KMS-11 (cell line): Measurements from ENCODE around the gene FOXF2.

Experiments used
- H2AFZ ChIP-seq: fragments of 200-600 bp; sonication (generic); 2 replicates; pipeline ENCODE4 v1.6.1; 2016; ENCODE audit warnings: antibody characterized with exemption, mixed run types, low read depth
- H3K27ac ChIP-seq: fragments of 200-600 bp; sonication (generic); 2 replicates; pipeline ENCODE4 v1.6.1; 2016; ENCODE audit warnings: mild to moderate bottlenecking, mixed run types
- H3K27me3 ChIP-seq: fragments of 200-600 bp; sonication (generic); 2 replicates; pipeline ENCODE4 v1.6.1; 2017; ENCODE audit warnings: mild to moderate bottlenecking, low read depth, mixed run types, moderate library complexity; ENCODE audit not compliant: insufficient read depth
- H3K36me3 ChIP-seq: fragments of 200-600 bp; sonication (generic); 2 replicates; pipeline ENCODE4 v1.6.1; 2017; ENCODE audit warnings: mild to moderate bottlenecking, mixed run types; ENCODE audit not compliant: insufficient read depth
- H3K4me1 ChIP-seq: fragments of 200-600 bp; sonication (generic); 2 replicates; pipeline ENCODE4 v1.6.1; 2016; ENCODE audit warnings: mild to moderate bottlenecking, low read depth, mixed run types; ENCODE audit not compliant: poor library complexity, severe bottlenecking
- H3K4me2 ChIP-seq: fragments of 200-600 bp; sonication (generic); 2 replicates; pipeline ENCODE4 v1.7.0; 2016; ENCODE audit warnings: mild to moderate bottlenecking, mixed run types
- H3K4me3 ChIP-seq: fragments of 200-600 bp; sonication (generic); IDR thresholded peaks from 2 replicates; pipeline ENCODE4 v1.6.1; 2017; ENCODE audit warnings: low read depth, low read length, mixed read lengths; ENCODE audit not compliant: insufficient read depth
- H3K79me2 ChIP-seq: fragments of 200-600 bp; sonication (generic); 2 replicates; pipeline ENCODE4 v1.6.1; 2016; ENCODE audit warnings: low read depth, mixed run types; ENCODE audit not compliant: insufficient read depth
- H3K9ac ChIP-seq: fragments of 200-600 bp; sonication (generic); 2 replicates; pipeline ENCODE4 v1.6.1; 2016; ENCODE audit warnings: mild to moderate bottlenecking, mixed run types
- H4K20me1 ChIP-seq: fragments of 200-600 bp; sonication (generic); 2 replicates; pipeline ENCODE4 v1.6.1; 2016; ENCODE audit warnings: mild to moderate bottlenecking, mixed run types; ENCODE audit not compliant: insufficient read depth
- CTCF ChIP-seq: fragments of 200-600 bp; sonication (generic); conservative IDR thresholded peaks from 2 replicates; pipeline ENCODE4 v1.6.1; 2017; ENCODE audit warnings: low read depth, mild to moderate bottlenecking, antibody characterized with exemption, low read length, moderate library complexity, mixed read lengths

FOXF2 gene

GRCh38 chr6:1372690-1373089, 16.7 kb upstream of the FOXF2 start:
- no peak for TF ChIP-seq CTCF

GRCh38 chr6:1376653-1377052, 12.7 kb upstream of the FOXF2 start:
- H3K4me3 ChIP-seq, result no peak overlapping the region
- H3K79me2 ChIP-seq, result no peaks in the 10 kb centered on the region
- H3K9ac ChIP-seq, result no peak overlapping the region
- H2AFZ ChIP-seq, result no peak overlapping the region
- no peaks in the 10 kb centered on the region for H3K4me1 ChIP-seq
- H3K27ac ChIP-seq, result no peak overlapping the region
- H3K4me2 ChIP-seq, result no peak overlapping the region
- no peaks in the 10 kb centered on the region for H4K20me1 ChIP-seq
- no peak for TF ChIP-seq CTCF
- no peaks in the 10 kb centered on the region for H3K36me3 ChIP-seq
- peaks cover 11% of the 10 kb centered on the region; the same call in 1 of the 2 replicates for H3K27me3 ChIP-seq

More at GRCh38 chr6:1372690-1373089, 16.7 kb upstream of the FOXF2 start:
- Histone ChIP-seq H4K20me1 (no peaks in the 10 kb centered on the region), H3K27me3 (no peaks in the 10 kb centered on the region), H3K4me3 (no peak overlapping the region), H3K27ac (no peak overlapping the region), H3K4me2 (no peak overlapping the region), H2AFZ (no peak overlapping the region), H3K36me3 (no peaks in the 10 kb centered on the region), H3K9ac (no peak overlapping the region), H3K79me2 (no peaks in the 10 kb centered on the region), H3K4me1 (no peaks in the 10 kb centered on the region)

GRCh38 chr6:1377526-1377925, 11.8 kb upstream of the FOXF2 start:
- Histone ChIP-seq H3K36me3 (no peaks in the 10 kb centered on the region), H3K4me3 (no peak overlapping the region), H3K4me2 (no peak overlapping the region), H3K27me3 (peaks cover 11% of the 10 kb centered on the region; the same call in 1 of the 2 replicates), H3K9ac (no peak overlapping the region), H3K27ac (no peak overlapping the region), H2AFZ (no peak overlapping the region), H3K79me2 (no peaks in the 10 kb centered on the region), H4K20me1 (no peaks in the 10 kb centered on the region), H3K4me1 (no peaks in the 10 kb centered on the region)
- no peak for TF ChIP-seq CTCF

- Histone ChIP-seq H4K20me1 (no peaks in the 10 kb centered on the region), H3K36me3 (no peaks in the 10 kb centered on the region), H3K79me2 (no peaks in the 10 kb centered on the region), H3K4me1 (no peaks in the 10 kb centered on the region), H3K27ac (no peak overlapping the region), H3K4me3 (no peak overlapping the region), H3K9ac (no peak overlapping the region), H3K27me3 (peaks cover 11% of the 10 kb centered on the region; the same call in 1 of the 2 replicates), H2AFZ (no peak overlapping the region), H3K4me2 (no peak overlapping the region)
- TF ChIP-seq CTCF, result no peak
Observed at GRCh38 chr6:1378065-1379016, 11.0 kb upstream of the FOXF2 start.
